Measurements from ENCODE around the gene PRELP. TPM values are rescaled to one million over a fixed set of nuclear protein-coding genes. Genes with fewer than 3 reads are reported as not detected.

The PRELP gene
- total RNA-seq, 1 experiment from 2014 or later = not detected

GRCh38 chr1:203536575-203536974 lies 61.0 kb downstream of the PRELP start:
- H3K4me1 ChIP-seq (ENCODE audit: low read length) = no peaks in the 10 kb centered on the region
- H3K27me3 ChIP-seq (ENCODE audit: low read length) = 0 out of 2 replicates have a peak, but pooled peaks cover 3% of the 10 kb centered on the region
- H3K9ac ChIP-seq (ENCODE audit: low read length) = no peak overlapping the region
- no peaks in the 10 kb centered on the region for H3K9me2 ChIP-seq (replicated peaks; ENCODE audit: insufficient read depth, low read length)
- H3K4me2 ChIP-seq (ENCODE audit: low read depth, low read length, poor library complexity, severe bottlenecking) = no peak overlapping the region
- no peaks in the 10 kb centered on the region for H3K9me3 ChIP-seq (ENCODE audit: low read length)
- no peak overlapping the region for H2AFZ ChIP-seq (ENCODE audit: low read length)
- H4K20me1 ChIP-seq (ENCODE audit: insufficient read depth, low read depth, low read length) = no peaks in the 10 kb centered on the region
- H3K36me3 ChIP-seq (ENCODE audit: insufficient read depth, low read length) = no peaks in the 10 kb centered on the region
- DNase-seq = no peak
- no peak overlapping the region for H3K4me3 ChIP-seq (ENCODE audit: low read length)
- H3K79me2 ChIP-seq (ENCODE audit: low read length) = no peaks in the 10 kb centered on the region
- no peak overlapping the region for H3K27ac ChIP-seq (ENCODE audit: low read length)

GRCh38 chr1:203536980-203537455 lies 61.4 kb downstream of the PRELP start:
- no peak overlapping the region for H3K27ac ChIP-seq (ENCODE audit: low read length)
- no peaks in the 10 kb centered on the region for H3K9me2 ChIP-seq (replicated peaks; ENCODE audit: insufficient read depth, low read length)
- H3K79me2 ChIP-seq (ENCODE audit: low read length) = no peaks in the 10 kb centered on the region
- 0 out of 2 replicates have a peak, but pooled peaks cover 3% of the 10 kb centered on the region for H3K27me3 ChIP-seq (ENCODE audit: low read length)
- H2AFZ ChIP-seq (ENCODE audit: low read length) = no peak overlapping the region
- DNase-seq = no peak
- H3K4me1 ChIP-seq (ENCODE audit: low read length) = no peaks in the 10 kb centered on the region
- H4K20me1 ChIP-seq (ENCODE audit: insufficient read depth, low read depth, low read length) = no peaks in the 10 kb centered on the region
- H3K4me3 ChIP-seq (ENCODE audit: low read length) = no peak overlapping the region
- H3K9me3 ChIP-seq (ENCODE audit: low read length) = no peaks in the 10 kb centered on the region
- no peak overlapping the region for H3K4me2 ChIP-seq (ENCODE audit: low read depth, low read length, poor library complexity, severe bottlenecking)
- no peak overlapping the region for H3K9ac ChIP-seq (ENCODE audit: low read length)
- no peaks in the 10 kb centered on the region for H3K36me3 ChIP-seq (ENCODE audit: insufficient read depth, low read length)

GRCh38 chr1:203537806-203538464 lies 62.3 kb downstream of the PRELP start:
- no peak overlapping the region for H3K4me2 ChIP-seq (ENCODE audit: low read depth, low read length, poor library complexity, severe bottlenecking)
- H3K9ac ChIP-seq (ENCODE audit: low read length) = no peak overlapping the region
- H3K27ac ChIP-seq (ENCODE audit: low read length) = no peak overlapping the region
- H3K9me3 ChIP-seq (ENCODE audit: low read length) = no peaks in the 10 kb centered on the region
- no peaks in the 10 kb centered on the region for H3K9me2 ChIP-seq (replicated peaks; ENCODE audit: insufficient read depth, low read length)
- no peaks in the 10 kb centered on the region for H3K79me2 ChIP-seq (ENCODE audit: low read length)
- no peak for DNase-seq
- H2AFZ ChIP-seq (ENCODE audit: low read length) = no peak overlapping the region
- H3K4me1 ChIP-seq (ENCODE audit: low read length) = no peaks in the 10 kb centered on the region
- H3K4me3 ChIP-seq (ENCODE audit: low read length) = no peak overlapping the region
- H4K20me1 ChIP-seq (ENCODE audit: insufficient read depth, low read depth, low read length) = no peaks in the 10 kb centered on the region
- H3K36me3 ChIP-seq (ENCODE audit: insufficient read depth, low read length) = no peaks in the 10 kb centered on the region
- H3K27me3 ChIP-seq (ENCODE audit: low read length) = 0 out of 2 replicates have a peak, but pooled peaks cover 3% of the 10 kb centered on the region

GRCh38 chr1:203538726-203539125 lies 63.1 kb downstream of the PRELP start:
- no peak for DNase-seq
- H3K9me2 ChIP-seq (replicated peaks; ENCODE audit: insufficient read depth, low read length) = no peaks in the 10 kb centered on the region
- H3K4me2 ChIP-seq (ENCODE audit: low read depth, low read length, poor library complexity, severe bottlenecking) = no peak overlapping the region

GRCh38 chr1:203539831-203540546 lies 64.4 kb downstream of the PRELP start:
- Histone ChIP-seq H2AFZ (ENCODE audit: low read length) (no peak overlapping the region), H3K79me2 (ENCODE audit: low read length) (no peaks in the 10 kb centered on the region), H3K9me2 (replicated peaks; ENCODE audit: insufficient read depth, low read length) (no peaks in the 10 kb centered on the region), H3K4me1 (ENCODE audit: low read length) (no peaks in the 10 kb centered on the region), H3K36me3 (ENCODE audit: insufficient read depth, low read length) (no peaks in the 10 kb centered on the region), H3K27me3 (ENCODE audit: low read length) (no peaks in the 10 kb centered on the region), H3K27ac (ENCODE audit: low read length) (no peak overlapping the region), H3K9ac (ENCODE audit: low read length) (no peak overlapping the region), H4K20me1 (ENCODE audit: insufficient read depth, low read depth, low read length) (no peaks in the 10 kb centered on the region), H3K4me2 (ENCODE audit: low read depth, low read length, poor library complexity, severe bottlenecking) (no peak overlapping the region), H3K4me3 (ENCODE audit: low read length) (no peak overlapping the region), H3K9me3 (ENCODE audit: low read length) (no peaks in the 10 kb centered on the region)
- DNase-seq = no peak

More at GRCh38 chr1:203538726-203539125, 63.1 kb downstream of the PRELP start:
- H4K20me1 ChIP-seq (ENCODE audit: insufficient read depth, low read depth, low read length) = no peaks in the 10 kb centered on the region
- H3K79me2 ChIP-seq (ENCODE audit: low read length) = no peaks in the 10 kb centered on the region
- H3K36me3 ChIP-seq (ENCODE audit: insufficient read depth, low read length) = no peaks in the 10 kb centered on the region
- H3K9me3 ChIP-seq (ENCODE audit: low read length) = no peaks in the 10 kb centered on the region
- 0 out of 2 replicates have a peak, but pooled peaks cover 3% of the 10 kb centered on the region for H3K27me3 ChIP-seq (ENCODE audit: low read length)
- H3K4me1 ChIP-seq (ENCODE audit: low read length) = no peaks in the 10 kb centered on the region
- no peak overlapping the region for H3K27ac ChIP-seq (ENCODE audit: low read length)
- H2AFZ ChIP-seq (ENCODE audit: low read length) = no peak overlapping the region
- no peak overlapping the region for H3K9ac ChIP-seq (ENCODE audit: low read length)
- no peak overlapping the region for H3K4me3 ChIP-seq (ENCODE audit: low read length)

Other genes with a start within 250 kb of the PRELP start
- 0.89 and 15.2 TPM in 2 replicates for gene CHIT1, start 246.1 kb upstream of the PRELP start, total RNA-seq (2014; rRNA removed; shearing (Covaris generic); ENCODE audit: low replicate concordance)
- gene BTG2, start 170.3 kb upstream of the PRELP start, total RNA-seq (2014; rRNA removed; shearing (Covaris generic); ENCODE audit: low replicate concordance) = 245 and 258 TPM in 2 replicates
- 2.2 and 3.6 TPM in 2 replicates for gene FMOD, start 124.7 kb upstream of the PRELP start, total RNA-seq (2014; rRNA removed; shearing (Covaris generic); ENCODE audit: low replicate concordance)
- not detected in 2 replicates for gene OPTC, start 18.3 kb downstream of the PRELP start, total RNA-seq (2014; rRNA removed; shearing (Covaris generic); ENCODE audit: low replicate concordance)
- 2.5 and 2.7 TPM in 2 replicates for gene ATP2B4, start 151.0 kb downstream of the PRELP start, total RNA-seq (2014; rRNA removed; shearing (Covaris generic); ENCODE audit: low replicate concordance)

Data from Karpas-422 (cell line).